ENCODE results near the gene SLC45A2.

Gene SLC45A2

DNA sequence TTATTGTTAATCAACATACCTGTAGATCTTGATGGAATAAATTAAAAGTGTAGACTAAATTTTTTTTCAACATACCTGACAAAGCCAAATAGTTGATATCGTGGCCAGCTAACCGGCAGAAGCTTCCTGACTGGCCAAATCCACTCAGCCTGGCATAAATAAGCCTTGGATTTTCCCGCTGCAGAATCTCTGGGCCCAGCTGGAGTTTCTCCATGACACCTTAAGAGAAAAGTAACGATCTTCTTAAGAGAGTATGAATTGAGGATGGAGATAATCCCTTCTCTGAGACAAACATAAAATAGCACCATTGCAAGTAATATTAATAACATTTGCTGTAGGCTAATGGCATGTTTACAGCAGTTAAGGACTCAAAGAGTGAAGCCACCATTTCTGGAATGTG lies 21.2 kb upstream of the SLC45A2 start:
- DNase-seq = no peak

DNA sequence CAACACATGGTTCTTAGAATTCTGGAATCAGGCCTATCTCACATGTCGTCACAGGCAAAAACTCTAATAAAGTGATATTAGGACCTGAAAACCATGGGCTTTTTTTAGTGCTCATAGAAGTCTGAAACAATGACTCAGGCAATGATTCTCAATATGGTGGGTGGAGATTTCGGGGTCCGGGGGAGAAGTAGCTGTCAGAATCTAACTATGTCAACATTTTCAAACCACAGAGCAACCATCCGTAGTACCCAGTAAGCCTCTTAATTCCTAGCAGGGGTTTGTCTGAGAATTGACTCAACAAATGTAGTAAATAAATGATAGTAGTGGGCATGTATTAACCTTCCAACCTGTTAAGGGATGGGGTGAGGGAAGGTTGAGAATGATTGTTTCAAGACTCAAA lies 20.7 kb upstream of the SLC45A2 start:
- no peak for DNase-seq

DNA sequence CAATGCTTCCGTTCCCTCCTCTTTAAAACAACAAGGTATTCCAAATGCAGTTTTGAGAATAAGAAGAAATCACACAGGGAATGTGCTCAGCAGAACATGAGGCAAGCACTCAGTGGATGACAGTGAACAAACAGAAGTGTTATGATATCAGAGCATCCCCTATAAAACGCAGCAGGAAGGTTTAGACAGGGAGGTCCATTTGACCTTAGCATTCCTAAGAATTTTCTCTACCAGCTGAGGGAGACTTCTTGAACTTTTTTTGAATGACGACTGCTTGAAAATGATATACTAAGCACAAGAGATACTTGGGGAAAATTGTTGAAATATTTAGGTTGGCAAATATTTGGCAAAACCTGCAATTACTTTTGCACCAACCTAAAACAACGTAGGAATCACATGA lies 19.4 kb upstream of the SLC45A2 start:
- DNase-seq = no peak

DNA sequence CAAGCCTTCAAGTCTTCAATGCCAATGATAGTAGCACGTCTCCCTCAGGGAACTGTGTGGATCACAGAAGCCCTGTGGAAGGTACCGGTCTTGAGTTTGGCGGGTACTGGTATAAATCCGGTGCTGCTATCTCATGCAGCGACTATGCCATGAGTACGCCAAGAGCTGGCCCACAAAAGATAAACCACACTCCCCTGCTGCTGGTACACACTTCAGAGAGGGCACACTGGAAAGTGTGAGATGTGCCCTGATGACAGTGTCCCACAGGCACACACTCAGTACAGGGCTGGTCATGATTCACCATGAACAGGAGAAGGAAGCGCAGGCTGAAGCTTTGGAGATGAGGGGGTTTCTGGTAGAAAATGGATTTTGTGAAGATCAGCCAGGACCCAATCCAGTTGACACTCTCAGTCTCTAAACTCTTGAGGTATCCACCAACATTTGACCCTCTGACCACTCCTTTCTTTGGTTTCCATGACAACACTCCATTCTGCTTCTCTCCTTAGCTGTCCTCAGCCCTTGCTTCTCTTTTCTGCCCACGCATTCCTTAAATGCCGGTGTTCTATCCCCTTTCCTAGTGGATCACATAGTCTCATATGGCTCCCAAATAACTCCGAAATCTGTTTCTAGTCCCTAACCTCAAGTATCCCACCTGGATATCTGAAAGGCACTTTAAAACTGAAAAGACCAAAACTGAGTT lies 18.3 kb upstream of the SLC45A2 start:
- DNase-seq = no peak

DNA sequence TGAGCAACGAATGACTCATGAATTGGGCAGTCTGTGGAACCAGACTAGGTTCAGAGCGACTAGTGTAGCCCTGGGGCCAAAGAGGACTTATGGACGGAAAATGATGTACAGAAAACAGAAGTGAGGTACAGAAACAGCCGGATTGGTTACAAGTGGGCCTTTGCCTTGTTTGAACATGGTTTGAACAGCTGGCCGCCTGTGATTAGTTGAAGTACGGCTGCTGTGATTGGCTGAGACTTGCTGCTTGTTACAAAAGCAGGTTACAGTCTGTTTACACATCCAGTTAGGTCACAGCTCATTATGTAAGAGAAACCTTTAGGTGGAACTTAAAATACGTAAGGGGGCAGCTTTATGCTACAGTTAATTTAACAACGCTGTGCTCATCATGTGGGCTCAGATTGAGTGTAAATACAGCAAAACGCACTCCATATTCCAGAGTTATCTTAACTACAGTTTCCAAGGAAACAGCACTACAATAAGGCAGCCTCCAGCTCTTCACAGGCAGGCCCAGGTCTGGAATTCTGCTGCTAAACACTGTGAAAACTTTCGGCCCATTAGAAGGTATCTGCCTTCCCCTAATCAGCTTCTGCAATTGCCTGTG lies 16.8 kb upstream of the SLC45A2 start:
- no peak for DNase-seq

DNA sequence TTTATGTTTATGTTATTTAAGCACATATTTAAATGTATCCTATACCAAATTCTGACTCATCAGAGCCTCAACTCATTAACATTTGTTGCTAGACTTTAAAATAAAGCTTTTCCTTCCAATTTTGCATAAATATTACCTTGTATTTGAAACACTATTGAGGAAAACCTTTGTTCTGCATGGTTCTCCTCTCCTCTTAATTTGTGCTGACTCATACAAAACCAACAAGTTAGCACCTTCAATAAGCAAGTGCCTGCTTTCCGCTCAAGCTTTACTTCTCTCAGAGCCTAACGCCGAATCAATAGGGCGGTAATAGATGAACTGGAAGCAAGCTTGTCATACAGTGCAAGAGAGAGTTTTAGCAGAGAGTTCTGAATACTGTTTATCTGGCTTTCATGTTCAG lies 15.5 kb upstream of the SLC45A2 start:
- no peak for DNase-seq

DNA sequence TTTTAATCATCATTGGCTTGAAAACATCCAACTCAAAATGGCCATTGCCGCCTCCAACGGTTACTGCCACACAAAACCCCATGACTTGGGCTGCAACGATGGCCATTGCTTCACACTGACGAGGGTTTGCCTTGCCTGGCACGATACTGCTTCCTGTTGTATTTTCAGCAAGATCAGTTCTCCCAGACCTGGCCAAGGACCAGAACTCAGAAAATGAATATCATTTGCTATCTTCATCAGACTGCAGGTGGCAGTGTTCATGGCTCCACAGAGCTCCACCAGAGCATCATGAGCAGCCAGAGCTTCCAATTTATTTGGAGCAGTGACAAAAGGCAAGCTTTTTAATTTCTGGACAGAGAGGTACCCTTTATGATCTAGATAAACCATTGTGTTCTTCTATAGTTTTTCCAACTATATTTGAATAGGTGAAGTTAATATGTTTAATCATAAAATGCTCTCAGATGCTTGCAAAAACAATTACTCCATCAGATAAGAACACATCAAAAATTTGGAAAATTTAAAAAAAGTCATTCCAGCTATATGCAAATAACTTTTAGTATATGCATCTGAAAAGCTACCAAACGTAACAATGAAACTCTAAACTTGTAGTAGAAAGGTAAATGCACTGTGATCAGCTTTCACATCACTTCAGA lies 13.0 kb upstream of the SLC45A2 start:
- peak; percentile 45 for DNase-seq

DNA sequence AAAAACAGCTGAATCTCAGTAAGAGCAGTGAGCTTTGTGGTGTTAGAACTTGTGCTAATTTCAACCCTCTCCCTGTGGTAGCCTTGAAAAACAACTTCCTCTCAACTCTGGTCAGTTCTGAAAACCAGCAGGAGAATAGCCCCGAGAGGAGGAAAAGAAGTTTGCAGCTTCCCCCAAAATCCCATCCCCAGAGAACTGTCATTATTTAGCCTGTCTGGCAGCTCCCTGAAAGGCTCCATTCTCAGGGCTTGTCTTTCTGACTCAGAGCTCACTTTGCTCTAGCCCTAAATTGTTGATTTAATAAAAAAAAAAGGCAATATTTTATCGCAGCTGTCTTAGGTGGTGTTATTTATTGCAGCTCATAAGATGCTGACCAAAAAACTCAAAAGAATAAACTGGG lies 11.4 kb upstream of the SLC45A2 start:
- no peak for DNase-seq

DNA sequence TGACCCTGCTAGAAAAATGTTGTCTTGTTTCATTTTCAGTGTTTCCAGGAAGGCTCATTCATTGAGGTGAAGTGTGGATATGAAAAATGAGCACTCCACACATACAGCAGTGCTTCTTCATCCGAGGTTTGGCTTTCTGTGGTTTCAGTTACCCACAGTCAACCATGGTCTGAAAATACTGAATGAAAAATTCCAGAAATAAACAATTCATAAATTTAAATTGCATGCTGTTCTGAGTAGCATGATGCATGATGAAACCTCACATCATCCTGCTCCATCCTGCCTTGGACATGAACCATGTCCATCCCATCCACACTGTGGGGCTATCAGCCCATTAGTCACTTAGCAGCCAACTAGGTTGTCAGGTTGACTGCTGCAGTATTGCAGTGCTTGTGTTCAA lies 10.4 kb upstream of the SLC45A2 start:
- no peak for DNase-seq

DNA sequence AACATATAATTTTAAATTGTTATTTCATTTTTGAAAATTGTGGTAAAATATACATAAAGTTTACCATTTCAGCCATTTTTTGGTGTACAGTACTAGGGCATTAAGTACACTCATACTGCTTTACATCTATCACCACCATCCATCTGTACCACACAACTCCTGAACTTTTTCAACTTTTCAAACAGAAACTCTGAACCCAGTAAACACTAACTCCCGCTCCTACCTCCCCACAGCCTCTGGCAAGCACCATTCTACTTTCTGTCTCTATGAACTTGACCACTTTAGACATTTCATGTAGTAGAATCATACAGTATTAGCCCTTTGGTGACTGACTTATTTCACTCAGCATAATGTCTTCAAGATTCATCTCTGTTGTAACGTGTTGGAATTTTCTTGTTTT lies 8.4 kb upstream of the SLC45A2 start:
- no peak for DNase-seq

DNA sequence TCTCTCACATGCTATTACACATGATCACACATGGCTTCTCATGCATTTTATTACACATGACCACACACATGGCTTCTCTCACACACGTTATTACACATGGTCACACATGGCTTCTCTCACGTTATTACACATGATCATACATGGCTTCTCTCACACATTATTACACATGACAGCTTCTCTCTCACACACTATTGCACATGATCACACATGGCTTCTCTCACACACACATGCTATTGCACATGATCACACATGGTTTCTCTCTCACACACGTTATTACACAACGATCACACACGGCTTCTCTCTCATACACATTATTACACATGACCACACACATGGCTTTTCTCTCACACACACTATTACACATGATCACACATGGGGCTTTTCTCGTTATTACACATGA lies 954 bp upstream of the SLC45A2 start:
- no peak for DNase-seq

DNA sequence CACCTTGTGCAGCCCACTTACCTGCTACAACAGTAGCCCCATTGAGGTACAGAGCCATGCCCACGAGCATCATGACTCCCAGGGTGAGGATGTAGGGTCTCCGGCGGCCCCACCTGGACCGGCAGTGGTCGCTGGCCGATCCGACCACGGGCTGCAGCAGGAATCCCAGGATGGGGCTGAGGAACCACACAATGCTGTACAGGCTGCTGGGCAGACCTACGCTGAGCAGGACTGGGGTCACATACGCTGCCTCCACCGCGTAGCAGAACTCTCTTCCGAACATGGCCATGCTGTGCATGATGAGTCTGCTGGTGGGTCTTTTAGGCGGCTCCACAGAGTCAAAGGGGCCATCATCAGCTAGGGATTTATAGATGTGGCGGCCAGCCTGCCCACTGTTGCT lies 315 bp downstream of the SLC45A2 start:
- DNase-seq = no peak

DNA sequence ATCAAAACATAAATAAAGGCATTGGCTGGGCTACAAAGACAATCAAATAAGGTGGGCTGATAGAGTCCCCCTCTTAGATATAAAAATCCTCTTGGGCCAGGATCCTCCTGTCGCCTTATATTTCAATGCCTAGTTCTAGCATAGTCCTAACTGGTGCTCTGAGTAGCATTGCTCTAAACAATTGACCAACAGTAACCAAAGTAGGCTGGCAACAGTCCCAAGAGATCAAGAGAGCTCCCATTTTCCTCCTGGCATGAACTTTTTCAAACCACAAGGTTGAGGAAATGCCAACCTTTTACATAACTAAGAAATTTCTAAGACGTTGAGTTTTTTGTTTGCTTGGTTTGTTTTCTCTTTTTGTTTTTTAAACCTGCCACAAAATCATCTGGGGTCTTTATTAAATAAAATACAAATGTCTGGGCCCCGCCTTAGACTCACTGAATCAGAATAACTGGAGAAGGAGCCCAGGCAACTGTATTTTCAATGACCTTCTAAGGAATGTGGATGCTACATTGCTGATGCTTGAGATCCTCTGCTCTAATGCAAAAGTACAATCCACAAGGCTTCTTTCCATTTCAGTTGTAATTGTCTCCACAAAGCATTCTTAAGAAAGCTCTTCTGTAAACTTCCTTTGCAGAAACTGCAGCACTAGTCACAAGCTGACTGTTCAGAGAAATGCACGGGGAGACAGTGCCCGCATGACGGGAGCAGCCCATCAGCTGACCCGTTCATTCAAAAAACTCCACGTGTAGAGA lies 2.9 kb downstream of the SLC45A2 start:
- DNase-seq = no peak

DNA sequence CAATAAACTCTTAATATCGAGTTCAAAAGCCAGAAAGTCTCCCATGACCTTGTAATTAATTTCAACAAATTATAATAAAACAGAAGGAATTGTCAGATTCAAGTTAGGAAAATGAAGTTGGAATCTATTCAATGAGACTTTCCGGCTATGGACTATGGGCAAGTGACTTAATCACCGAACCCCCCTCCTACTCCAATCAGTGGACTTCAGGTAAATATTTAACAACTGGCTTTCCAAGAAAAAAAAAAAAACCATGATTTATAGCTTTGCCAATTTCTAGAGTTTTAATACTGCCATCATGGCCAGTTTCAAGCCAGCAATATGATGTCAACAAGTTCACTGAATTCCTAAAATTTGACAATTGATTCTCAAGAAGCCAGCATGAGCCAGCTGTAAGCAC lies 4.5 kb downstream of the SLC45A2 start:
- no peak for DNase-seq

DNA sequence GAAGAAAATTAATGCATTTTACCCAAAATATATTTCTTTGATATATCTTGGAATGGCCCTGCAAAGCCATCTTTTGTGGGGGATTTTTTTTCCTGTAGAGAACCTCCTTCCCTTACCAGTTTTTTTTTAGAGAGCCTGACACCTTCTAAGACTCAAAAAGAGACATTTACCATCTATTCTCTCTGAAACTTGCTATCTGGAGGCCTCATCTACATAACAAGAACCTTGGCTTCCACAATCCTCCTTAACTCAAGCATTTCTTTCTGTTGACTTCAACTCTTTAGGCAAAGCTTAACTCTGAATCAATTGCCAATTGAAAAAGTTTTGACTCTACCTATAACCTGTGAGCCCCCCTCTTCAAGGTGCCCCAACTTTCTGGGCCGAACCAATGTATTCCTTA lies 6.2 kb downstream of the SLC45A2 start:
- DNase-seq = no peak

DNA sequence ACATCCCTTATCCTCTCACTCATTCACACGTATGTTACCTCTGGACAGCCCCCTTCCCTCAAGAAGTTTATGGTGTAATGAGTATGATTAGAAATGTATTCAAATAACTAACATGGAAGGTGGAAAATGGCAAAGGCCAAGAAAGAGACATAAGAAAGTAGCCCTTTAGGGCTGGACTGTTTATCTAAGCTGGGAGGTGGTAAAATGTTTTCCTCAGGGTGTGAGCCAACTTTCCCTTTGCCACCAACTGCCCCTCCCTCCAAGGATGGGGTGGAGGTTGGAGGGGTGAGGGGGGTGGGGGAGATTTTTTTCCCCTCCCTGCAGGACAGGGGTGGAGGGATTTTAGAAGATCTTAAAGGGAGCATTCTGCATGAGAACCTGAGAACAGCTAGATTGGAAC lies 8.2 kb downstream of the SLC45A2 start:
- DNase-seq = no peak

DNA sequence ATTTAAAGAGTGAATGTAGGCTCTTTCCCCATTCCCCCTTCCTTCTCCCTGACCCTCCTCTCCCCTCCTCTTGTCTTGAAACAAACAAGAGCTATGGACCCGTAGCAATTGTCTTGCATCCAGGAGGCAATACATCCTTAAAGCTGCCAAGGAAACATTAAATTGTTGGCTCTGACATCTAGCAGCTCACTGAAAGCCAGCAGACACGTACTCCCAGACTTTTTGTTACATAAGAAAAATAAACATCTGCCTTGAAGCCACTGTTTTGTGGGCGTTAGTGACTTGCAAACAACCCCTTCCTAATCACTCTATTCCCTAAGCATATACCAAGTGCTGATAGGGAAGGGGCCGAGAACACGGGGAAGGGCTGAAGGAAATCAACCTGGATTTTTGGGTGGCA lies 8.6 kb downstream of the SLC45A2 start:
- no peak for DNase-seq

DNA sequence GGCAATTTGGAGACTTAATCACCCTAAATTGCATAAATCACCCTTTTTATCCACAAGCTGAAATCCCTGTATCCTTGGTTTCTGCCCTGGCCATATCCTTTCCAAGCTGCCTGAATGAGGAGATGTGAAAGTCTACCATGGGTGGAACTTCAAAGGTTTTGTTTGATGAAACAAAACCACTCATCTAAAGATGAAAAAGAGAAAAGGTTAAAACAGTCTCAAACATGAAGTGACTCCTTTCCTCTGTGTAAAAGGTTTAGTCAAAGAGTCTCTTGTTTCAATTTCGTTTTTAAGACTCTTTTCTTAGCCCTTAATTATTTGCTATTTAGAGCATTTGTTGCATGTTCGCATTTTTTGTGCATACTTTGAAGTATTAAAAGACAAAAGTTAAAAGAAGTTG lies 11.2 kb downstream of the SLC45A2 start:
- no peak for DNase-seq

DNA sequence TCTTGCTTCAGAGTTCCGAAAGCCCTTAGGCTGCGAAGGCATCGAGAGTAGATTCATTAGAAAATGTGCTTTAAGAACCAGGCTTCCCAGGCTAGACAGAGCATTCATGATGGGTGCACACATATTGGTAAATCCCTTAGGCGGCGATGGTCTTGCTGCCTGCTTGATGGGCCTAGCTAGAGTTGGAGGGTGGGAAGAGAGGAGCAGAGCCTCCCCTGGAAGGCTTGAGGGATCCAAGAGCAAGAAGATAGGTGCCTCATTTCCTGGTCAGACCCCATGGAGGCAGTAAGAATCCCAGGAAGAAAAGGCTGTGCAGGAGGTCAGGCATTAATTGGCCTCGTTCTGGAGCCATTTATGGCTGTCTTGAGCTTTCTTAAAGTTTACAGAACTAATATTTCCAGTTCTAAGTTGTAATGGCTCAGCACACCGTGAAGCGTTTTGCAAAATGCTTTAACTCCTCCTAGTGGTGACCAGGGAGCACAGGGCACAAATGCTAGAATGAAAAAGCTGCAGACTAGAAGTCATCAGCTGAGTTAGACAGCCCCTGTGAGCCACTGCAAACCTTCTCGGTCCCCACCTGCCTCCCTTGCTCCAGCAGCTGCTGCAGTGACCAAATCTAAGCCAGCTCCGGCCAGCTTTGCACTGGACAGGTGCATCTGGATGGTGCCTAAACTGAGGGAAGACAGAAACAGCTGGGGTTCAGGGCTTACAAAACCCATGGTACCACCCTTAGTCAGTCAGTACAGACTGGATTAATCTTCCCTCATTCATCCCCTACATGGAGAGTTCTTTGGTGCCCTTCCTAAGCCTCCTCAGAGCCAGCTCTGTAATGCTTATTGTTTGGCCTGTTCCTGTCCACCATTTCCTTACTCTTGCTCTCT lies 14.7 kb downstream of the SLC45A2 start:
- DNase-seq = no peak

DNA sequence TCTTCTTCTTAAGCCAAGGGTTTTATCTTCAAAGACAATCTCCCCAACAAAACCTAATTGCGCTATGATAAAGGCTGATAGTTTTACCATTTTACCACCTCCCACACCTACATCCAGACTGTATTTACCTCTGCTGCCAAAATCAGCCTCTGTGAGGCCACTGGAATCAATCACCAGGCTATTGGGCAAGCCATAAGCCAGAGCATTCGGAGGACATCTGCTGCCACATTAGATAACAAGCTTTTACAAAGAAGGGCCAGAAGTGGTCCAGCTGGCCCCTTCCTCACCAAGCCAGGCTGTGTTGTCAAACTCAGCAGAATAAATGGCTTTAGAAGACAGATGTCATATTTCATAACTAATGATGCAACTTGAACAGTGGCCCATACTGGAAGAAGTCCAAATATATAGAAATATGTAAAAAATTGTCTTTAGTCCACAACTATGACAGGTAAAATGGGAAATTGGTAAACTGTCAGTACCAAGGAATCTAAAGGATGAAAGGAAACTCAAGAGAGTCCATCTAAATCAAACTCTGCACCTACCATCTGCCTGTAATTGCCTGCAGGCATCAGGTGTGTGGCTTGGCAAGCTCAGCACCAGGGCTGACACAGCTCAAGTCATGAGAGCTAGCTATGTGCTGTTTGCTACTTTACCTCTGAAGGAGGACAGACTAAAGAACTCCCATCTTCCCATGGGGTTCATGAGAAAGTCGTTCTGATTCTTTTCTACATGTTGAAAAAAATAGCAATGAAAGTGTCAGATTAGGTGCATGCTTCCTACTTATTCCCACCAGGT lies 16.1 kb downstream of the SLC45A2 start:
- DNase-seq = no peak

DNA sequence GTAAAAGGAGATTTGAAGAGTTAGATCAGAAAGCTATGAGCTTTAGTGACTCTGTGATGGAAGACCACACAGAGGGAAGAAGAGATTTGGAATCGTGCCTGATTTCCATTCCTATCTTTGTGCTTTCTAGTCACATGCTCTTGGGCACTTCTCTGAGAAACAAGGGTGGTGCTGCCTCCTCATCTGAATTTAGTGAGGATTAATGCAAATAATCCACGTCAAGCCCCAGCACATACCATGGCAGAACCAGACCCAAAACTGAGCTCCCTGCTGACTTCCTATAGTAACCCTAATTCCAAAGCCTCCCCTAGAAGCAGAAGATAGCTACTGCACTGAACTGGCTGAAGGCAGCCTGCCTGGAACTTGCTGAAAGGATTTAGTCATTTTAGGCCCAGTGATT lies 17.7 kb downstream of the SLC45A2 start:
- DNase-seq = no peak

DNA sequence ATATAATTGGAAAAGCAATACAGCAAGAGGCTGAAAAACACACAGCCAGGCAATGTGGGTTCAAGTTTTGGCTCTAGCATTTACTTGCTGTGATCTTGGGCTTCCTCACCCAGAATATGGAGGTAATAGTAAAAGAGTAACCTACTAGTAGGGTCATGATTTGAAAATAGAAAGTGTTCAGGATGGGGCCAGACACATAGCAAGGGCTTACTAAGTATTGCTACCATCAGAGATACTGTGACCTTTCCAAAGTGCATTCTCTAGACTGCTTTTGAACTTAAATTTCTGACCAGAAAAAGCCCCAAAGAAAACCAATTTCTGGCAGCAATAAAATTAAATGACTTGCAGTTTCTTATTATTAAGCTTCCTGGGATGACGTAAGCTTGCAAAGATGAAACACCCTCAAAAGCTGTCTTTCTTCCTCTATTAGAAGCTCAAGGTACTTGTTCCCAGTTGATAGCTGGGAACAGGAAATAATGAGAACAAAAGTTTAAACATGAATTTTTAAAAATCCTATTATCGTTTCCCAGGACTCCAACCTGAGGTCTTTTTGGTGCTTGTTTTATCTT lies 20.3 kb downstream of the SLC45A2 start:
- DNase-seq = peak; percentile 31

All from inflammatory macrophage treated with lipopolysaccharide for 4 hours (primary cell).